Caco-2 (cell line): ENCODE data around the gene SLC43A1. TPM values are rescaled to one million over a fixed set of nuclear protein-coding genes. Genes with fewer than 3 reads are reported as not detected.

ENCODE experiments used
- BruUV-seq: library from RNA; stranded (reverse); fragments of 400-500 nt; replicated peaks from 2 replicates; lab custom pipeline; 2021; lab: Mats Ljungman, UMichigan
- CTCF ChIA-PET: fragments of 300-600 bp; sonication (Branson Sonifier 250); formaldehyde crosslinking; loops from one replicate; lab custom pipeline; 2022; ENCODE audit warnings: antibody characterized with exemption; lab: Charles Lee
- POLR2A ChIA-PET: fragments of 300-600 bp; sonication (Branson Sonifier 250); formaldehyde crosslinking; loops from one replicate; lab custom pipeline; 2022; ENCODE audit warnings: antibody characterized with exemption; lab: Charles Lee
- DNase-seq, 2 experiments: peaks; one replicate each; pipeline versions ENCODE4 v3.0.0 to v3.0.0-alpha.2; 2020 to 2022
- H3K27me3 ChIP-seq: replicated peaks from 2 replicates; pipeline ENCODE4 v1.6.0; 2011; ENCODE audit warnings: low read length; ENCODE audit not compliant: control insufficient read depth, insufficient read depth
- H3K36me3 ChIP-seq: 2 replicates; pipeline ENCODE4 v1.5.1; 2011; ENCODE audit warnings: low read length; ENCODE audit not compliant: control insufficient read depth, insufficient read depth
- H3K4me1 ChIP-seq: fragments of 250-450 bp; sonication (Bioruptor Pico); 2 replicates; pipeline ENCODE4 v1.5.1; 2020; ENCODE audit warnings: mild to moderate bottlenecking
- H3K4me3 ChIP-seq: 2 replicates; pipeline ENCODE4 v1.5.1; 2011; ENCODE audit warnings: low read depth, mild to moderate bottlenecking, control low read depth, low read length
- H3K9me3 ChIP-seq: fragments of 250-450 bp; sonication (Bioruptor Pico); 2 replicates; pipeline ENCODE4 v1.5.1; 2020; ENCODE audit warnings: mild to moderate bottlenecking, moderate library complexity
- H3K27ac Mint-ChIP-seq: one replicate; pipeline ENCODE4 v1.8.0; 2022; ENCODE audit warnings: mixed read lengths; ENCODE audit not compliant: unreplicated experiment
- H3K27me3 Mint-ChIP-seq: one replicate; pipeline ENCODE4 v1.8.0; 2022; ENCODE audit warnings: mixed read lengths; ENCODE audit not compliant: insufficient read depth, unreplicated experiment
- H3K36me3 Mint-ChIP-seq: one replicate; pipeline ENCODE4 v1.8.0; 2022; ENCODE audit warnings: mild to moderate bottlenecking, mixed read lengths; ENCODE audit not compliant: insufficient read depth, unreplicated experiment
- H3K4me1 Mint-ChIP-seq: one replicate; pipeline ENCODE4 v1.8.0; 2022; ENCODE audit warnings: low read depth, mixed read lengths; ENCODE audit not compliant: unreplicated experiment
- H3K4me3 Mint-ChIP-seq: one replicate; pipeline ENCODE4 v1.8.0; 2022; ENCODE audit warnings: mild to moderate bottlenecking, moderate library complexity, mixed read lengths; ENCODE audit not compliant: unreplicated experiment
- H3K9me3 Mint-ChIP-seq: one replicate; pipeline ENCODE4 v1.8.0; 2022; ENCODE audit warnings: mixed read lengths; ENCODE audit not compliant: unreplicated experiment
- CTCF ChIP-seq, 2 experiments: fragments of 200-600 bp in 1 of 2; IDR thresholded peaks; 1 replicate in 1 of 2; 2 replicates in 1 of 2; pipeline versions ENCODE4 v1.5.1 to v1.8.0; 2011 to 2022; ENCODE audit warnings: antibody characterized with exemption in 1 of 2, control low read depth in 1 of 2, inconsistent platforms in 1 of 2, low read depth in 1 of 2, low read length in 1 of 2, mild to moderate bottlenecking in 1 of 2, moderate library complexity in 1 of 2; ENCODE audit not compliant: insufficient read depth in 1 of 2, severe bottlenecking in 1 of 2, unreplicated experiment in 1 of 2
- intact Hi-C: fragments of 100-400 bp; cut with micrococcal nuclease; formaldehyde crosslinking; loops from one replicate; pipeline ENCODE4 v1.10.0; 2022; ENCODE audit not compliant: unreplicated experiment
- total RNA-seq: library from RNA; stranded (reverse); gene quantifications from 2 replicates; pipeline ENCODE4 v1.2.3, GENCODE V29; 2022

SLC43A1 gene
- total RNA-seq, 1 experiment from 2014 or later = 71.7 TPM

DNA sequence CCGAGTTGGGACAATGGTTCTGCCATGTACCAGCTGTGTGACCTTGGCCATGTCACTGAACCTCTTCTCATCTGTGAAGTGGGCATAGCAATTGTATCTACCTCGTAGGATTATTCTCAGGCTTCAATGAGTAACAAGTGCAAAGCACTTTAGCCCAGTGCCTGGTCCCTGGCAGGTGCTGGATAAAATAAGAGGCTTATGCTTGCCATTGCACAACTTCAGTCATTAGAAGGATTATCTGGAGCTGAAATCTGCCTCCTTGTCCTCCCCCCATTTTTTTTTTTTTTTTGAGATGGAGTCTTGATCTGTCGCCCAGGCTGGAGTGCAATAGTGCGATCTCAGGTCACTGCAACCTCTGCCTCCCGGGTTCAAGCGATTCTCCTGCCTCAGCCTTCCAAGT is 29.1 kb upstream of the SLC43A1 start:
- ChIA-PET CTCF (no interaction called here), POLR2A (no interaction called here)
- Mint-ChIP-seq H3K4me1 (peaks cover 22% of the 10 kb centered on the region), H3K36me3 (peaks cover 6% of the 10 kb centered on the region), H3K27me3 (no peaks in the 10 kb centered on the region), H3K4me3 (no peak overlapping the region), H3K27ac (no peak overlapping the region), H3K9me3 (no peaks in the 10 kb centered on the region)
- Histone ChIP-seq H3K9me3 (no peaks in the 10 kb centered on the region), H3K36me3 (no peaks in the 10 kb centered on the region), H3K4me3 (no peak overlapping the region), H3K27me3 (no peaks in the 10 kb centered on the region), H3K4me1 (peaks cover 21% of the 10 kb centered on the region)
- BruUV-seq = no TSS peak
- intact Hi-C loops = no loop called here
- no peak for TF ChIP-seq CTCF (IDR thresholded peaks at IDR 0.05; ENCODE audit: insufficient read depth in 1 of 2, low read depth in 1 of 2, low read length in 1 of 2, severe bottlenecking in 1 of 2, unreplicated experiment in 1 of 2)
- DNase-seq = no peak

GRCh38 chr11:57543593-57543992 is 28.1 kb upstream of the SLC43A1 start:
- H3K27me3 Mint-ChIP-seq = no peaks in the 10 kb centered on the region
- H3K9me3 ChIP-seq = no peaks in the 10 kb centered on the region
- peak overlapping the region; percentile 17 for H3K27ac Mint-ChIP-seq
- H3K4me3 ChIP-seq = no peak overlapping the region
- no peak for TF ChIP-seq CTCF (IDR thresholded peaks at IDR 0.05; ENCODE audit: insufficient read depth in 1 of 2, low read depth in 1 of 2, low read length in 1 of 2, severe bottlenecking in 1 of 2, unreplicated experiment in 1 of 2)
- H3K4me1 Mint-ChIP-seq = peaks cover 22% of the 10 kb centered on the region
- H3K36me3 Mint-ChIP-seq = peaks cover 6% of the 10 kb centered on the region
- peak overlapping the region; percentile 35 for H3K4me3 Mint-ChIP-seq
- POLR2A ChIA-PET = interaction anchor here (1.0 to 1.3 kb wide), 2 partner anchors 9 to 13 kb away, joined by 5 to 9 read pairs; partner anchors contain the start of gene TIMM10
- BruUV-seq = no TSS peak
- DNase-seq = peak; percentile 64 to 70
- no peaks in the 10 kb centered on the region for H3K9me3 Mint-ChIP-seq
- peaks cover 21% of the 10 kb centered on the region for H3K4me1 ChIP-seq
- no peaks in the 10 kb centered on the region for H3K36me3 ChIP-seq
- CTCF ChIA-PET = interaction anchor here (0.6 to 1.2 kb wide), 3 partner anchors 40 to 96 kb away, joined by 3 to 4 read pairs (median 3); no protein-coding TSS in a partner anchor
- intact Hi-C loops = no loop called here
- no peaks in the 10 kb centered on the region for H3K27me3 ChIP-seq

DNA sequence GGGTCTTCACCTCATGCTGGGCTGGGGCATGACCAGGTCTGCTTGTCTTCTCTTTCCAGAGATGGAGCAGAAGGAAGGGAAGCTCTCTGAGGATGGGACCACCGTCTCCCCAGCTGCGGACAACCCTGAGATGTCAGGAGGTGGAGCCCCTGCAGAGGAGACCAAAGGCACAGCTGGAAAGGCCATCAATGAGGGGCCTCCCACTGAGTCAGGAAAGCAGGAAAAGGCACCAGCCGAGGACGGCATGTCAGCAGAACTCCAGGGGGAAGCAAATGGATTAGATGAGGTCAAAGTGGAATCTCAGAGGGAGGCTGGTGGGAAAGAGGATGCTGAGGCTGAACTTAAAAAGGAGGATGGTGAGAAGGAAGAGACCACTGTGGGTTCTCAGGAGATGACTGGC is 27.1 kb upstream of the SLC43A1 start:
- DNase-seq = no peak
- Histone ChIP-seq H3K4me1 (peaks cover 20% of the 10 kb centered on the region), H3K36me3 (no peaks in the 10 kb centered on the region), H3K9me3 (no peaks in the 10 kb centered on the region), H3K4me3 (no peak overlapping the region), H3K27me3 (no peaks in the 10 kb centered on the region)
- H3K27me3 Mint-ChIP-seq = no peaks in the 10 kb centered on the region
- intact Hi-C loops = no loop called here
- CTCF ChIA-PET = no interaction called here
- no peak for TF ChIP-seq CTCF (IDR thresholded peaks at IDR 0.05; ENCODE audit: insufficient read depth in 1 of 2, low read depth in 1 of 2, low read length in 1 of 2, severe bottlenecking in 1 of 2, unreplicated experiment in 1 of 2)
- H3K4me1 Mint-ChIP-seq = peaks cover 22% of the 10 kb centered on the region
- BruUV-seq = no TSS peak
- H3K36me3 Mint-ChIP-seq = peaks cover 6% of the 10 kb centered on the region
- no peaks in the 10 kb centered on the region for H3K9me3 Mint-ChIP-seq
- H3K27ac Mint-ChIP-seq = no peak overlapping the region
- H3K4me3 Mint-ChIP-seq = no peak overlapping the region
- POLR2A ChIA-PET = no interaction called here
